Spleen (tissue), 11 donors: ENCODE results near the gene HOXB4. TPM values are rescaled to one million over a fixed set of nuclear protein-coding genes. Genes with fewer than 3 reads are reported as not detected.

ENCODE experiments used
- DNase-seq: peaks from one replicate; pipeline ENCODE4 v3.0.0-alpha.2; 2020
- H3K27ac ChIP-seq, 8 donors: fragments of 200-600 bp; sonication (generic) in 7 of 8; 1 replicate in 4 of 8; 2 replicates in 4 of 8; pipeline versions ENCODE4 v1.5.0 to v1.8.0; 2016 to 2021; ENCODE audit warnings: inconsistent platforms in 4 of 8, mild to moderate bottlenecking in 4 of 8, moderate library complexity in 1 of 8
- H3K27me3 ChIP-seq, 7 donors: fragments of 200-600 bp; sonication (generic) in 6 of 7; replicated peaks in 1 of 7; 1 replicate in 4 of 7; 2 replicates in 3 of 7; pipeline versions ENCODE4 v1.5.0 to v1.8.0; 2016 to 2021; ENCODE audit warnings: inconsistent platforms in 3 of 7, mild to moderate bottlenecking in 1 of 7
- H3K36me3 ChIP-seq, 6 donors: fragments of 200-600 bp; sonication (generic) in 5 of 6; 1 replicate in 4 of 6; 2 replicates in 2 of 6; pipeline versions ENCODE4 v1.5.0 to v1.8.0; 2016 to 2021; ENCODE audit warnings: inconsistent platforms in 2 of 6
- H3K4me1 ChIP-seq, 6 donors: fragments of 200-600 bp; sonication (generic) in 5 of 6; 1 replicate in 3 of 6; 2 replicates in 3 of 6; pipeline versions ENCODE4 v1.5.0 to v1.8.0; 2016 to 2021; ENCODE audit warnings: inconsistent platforms in 3 of 6
- H3K4me3 ChIP-seq, 8 donors: fragments of 200-600 bp; sonication (generic) in 7 of 8; 1 replicate in 4 of 8; 2 replicates in 4 of 8; pipeline versions ENCODE4 v1.5.0 to v1.8.0; 2016 to 2021; ENCODE audit warnings: inconsistent platforms in 4 of 8, mild to moderate bottlenecking in 4 of 8, moderate library complexity in 2 of 8
- H3K9me3 ChIP-seq, 8 donors: fragments of 200-600 bp; sonication (generic) in 7 of 8; 1 replicate in 4 of 8; 2 replicates in 4 of 8; pipeline versions ENCODE4 v1.5.0 to v1.8.0; 2016 to 2021; ENCODE audit warnings: inconsistent platforms in 4 of 8
- CTCF ChIP-seq, 11 experiments: fragments of 200-600 bp in 7 of 11; fragments of 450-650 bp in 4 of 11; sonication (generic) in 4 of 11; IDR thresholded peaks in 8 of 11; conservative IDR thresholded peaks in 3 of 11; 1 replicate in 7 of 11; 2 replicates in 4 of 11; pipeline versions ENCODE4 v1.4.0 to v1.8.0; 2016 to 2021; ENCODE audit warnings: antibody characterized with exemption in 11 of 11, inconsistent platforms in 4 of 11, mild to moderate bottlenecking in 1 of 11
- POLR2A ChIP-seq, 3 donors: fragments of 450-650 bp; IDR thresholded peaks; one replicate each; pipeline ENCODE4 v1.5.1; 2017; ENCODE audit warnings: antibody characterized with exemption in 3 of 3, mild to moderate bottlenecking in 1 of 3
- POLR2AphosphoS5 ChIP-seq, 3 donors: sonication (generic); formaldehyde crosslinking; IDR thresholded peaks; one replicate each; pipeline ENCODE4 v1.5.1; 2017; ENCODE audit warnings: antibody characterized with exemption in 3 of 3
- WGBS, 5 donors: extraction: QIAGEN DNeasy Blood & Tissue Kit in 3 of 5; methylation state at CpG; one replicate each; pipeline versions ENCODE4 v1.1.5 to v1.1.7; 2013 to 2018; 5-methylcytosine and 5-hydroxymethylcytosine counted together
- intact Hi-C: fragments of 100-400 bp; cut with DNase I; formaldehyde crosslinking; loops from one replicate; pipeline ENCODE4 v1.15.0; 2023; ENCODE audit warnings: low total_unique reads
- polyA plus RNA-seq, 3 donors: library from polyadenylated mRNA; stranded (reverse); fragments of 200-250 nt; gene quantifications; one replicate each; pipeline ENCODE4 v1.2.1, GENCODE V29; 2013
- total RNA-seq, 7 donors: library from RNA; depleted of rRNA in 3 of 7; stranded (reverse); fragments of >200 nt in 3 of 7; fragmentation: NEBNext Ultra II Directional in 4 of 7; extraction: Animal tissue kit (Norgen Biotek cat#: 25700) in 4 of 7; gene quantifications; one replicate each; pipeline versions ENCODE4 v1.1.0 to v1.2.1, GENCODE V29; 2016 to 2021
- donor health status: healthy with polysubstance abuse.
- donor health status: DM: no; HTN: no; CAD: no; lungs with moderate emphysema.
- donor health status: DM: no; HTN: no; CAD: no.
- donor health status: Bipolar disorder and iron deficiency.
- donor health status: healthy.
- donor health status: DM: no; HTN: no; CAD: no.
- donor health status: DM: yes; HTN: yes; CAD: no.

HOXB4 gene
- total and polyA plus RNA-seq, 10 donors = 1.9 to 6.4 (median 2.7) TPM

- H3K4me1 ChIP-seq = peaks cover 21 to 76% (median 64%) of the 10 kb centered on the region in 6 donors
- intact Hi-C loops = loop anchor here (10.0 kb wide), 1 partner anchor 459 kb away; no protein-coding TSS in a partner anchor
- peaks cover 21 to 100% (median 99%) of the 10 kb centered on the region in 7 donors for H3K27me3 ChIP-seq
- TF ChIP-seq CTCF (IDR thresholded peaks at IDR 0.05 in 8 of 11, conservative IDR thresholded peaks at IDR 0.05 in 3 of 11) (peak in 1 of 11 experiments; percentile 7), POLR2AphosphoS5 (IDR thresholded peaks at IDR 0.05) (peak in 1 of 3 donors; percentile 51), POLR2A (IDR thresholded peaks at IDR 0.05) (no peak)
- WGBS, 5 donors = 2 to 5% (median 4%) methylated on average over 30 to 55 of the region's 55 CpGs
- no peak overlapping the region for H3K27ac ChIP-seq
- no peaks in the 10 kb centered on the region for H3K9me3 ChIP-seq
- peak overlapping the region in 3 of 8 donors; percentile 13 to 85 (median 15) for H3K4me3 ChIP-seq
- no peaks in the 10 kb centered on the region for H3K36me3 ChIP-seq
- no peak for DNase-seq
Measured at GRCh38 chr17:48613862-48614694, 35.9 kb upstream of the HOXB4 start.

GRCh38 chr17:48612854-48613691 is 34.9 kb upstream of the HOXB4 start:
- 1 to 3% (median 2%) methylated on average over 47 to 67 of the region's 67 CpGs for WGBS, 5 donors
- TF ChIP-seq POLR2A (IDR thresholded peaks at IDR 0.05) (no peak), CTCF (IDR thresholded peaks at IDR 0.05 in 8 of 11, conservative IDR thresholded peaks at IDR 0.05 in 3 of 11) (peak in 6 of 11 experiments; percentile 8 to 54 (median 26)), POLR2AphosphoS5 (IDR thresholded peaks at IDR 0.05) (no peak)
- Histone ChIP-seq H3K36me3 (no peaks in the 10 kb centered on the region), H3K27ac (no peak overlapping the region), H3K27me3 (peaks cover 19 to 100% (median 92%) of the 10 kb centered on the region in 7 donors), H3K4me3 (peak overlapping the region in 6 of 8 donors; percentile 17 to 85 (median 63)), H3K4me1 (peaks cover 14 to 66% (median 56%) of the 10 kb centered on the region in 6 donors), H3K9me3 (no peaks in the 10 kb centered on the region)
- DNase-seq = peak; percentile 47
- intact Hi-C loops = loop anchor here (10.0 kb wide), 1 partner anchor 458 kb away; no protein-coding TSS in a partner anchor

GRCh38 chr17:48612456-48612853 is 34.3 kb upstream of the HOXB4 start:
- peaks cover 13 to 100% (median 86%) of the 10 kb centered on the region in 7 donors for H3K27me3 ChIP-seq
- H3K36me3 ChIP-seq = no peaks in the 10 kb centered on the region
- peak overlapping the region in 6 of 8 donors; percentile 17 to 85 (median 63) for H3K4me3 ChIP-seq
- peaks cover 14 to 60% (median 50%) of the 10 kb centered on the region in 6 donors for H3K4me1 ChIP-seq
- TF ChIP-seq CTCF (IDR thresholded peaks at IDR 0.05 in 8 of 11, conservative IDR thresholded peaks at IDR 0.05 in 3 of 11) (no peak), POLR2AphosphoS5 (IDR thresholded peaks at IDR 0.05) (no peak), POLR2A (IDR thresholded peaks at IDR 0.05) (no peak)
- 1 to 4% (median 2%) methylated on average over 15 of the region's 15 CpGs for WGBS, 5 donors
- DNase-seq = no peak
- H3K9me3 ChIP-seq = no peaks in the 10 kb centered on the region
- intact Hi-C loops = loop anchor here (10.0 kb wide), 1 partner anchor 458 kb away; no protein-coding TSS in a partner anchor
- H3K27ac ChIP-seq = no peak overlapping the region
